Gastrocnemius medialis (tissue), 4 donors: ENCODE results near the gene DDX10. TPM values are rescaled to one million over a fixed set of nuclear protein-coding genes. Genes with fewer than 3 reads are reported as not detected.

Experiments used
- ATAC-seq, 2 donors: fragments of 150-250 bp; one replicate each; pipeline ENCODE4 v1.9.1; 2016
- DNase-seq, 2 donors: peaks; one replicate each; pipeline ENCODE4 v3.0.0-alpha.2; 2019
- H3K27ac ChIP-seq, 4 donors: fragments of 200-600 bp; sonication (generic); 1 replicate in 1 of 4; 2 replicates in 3 of 4; pipeline ENCODE4 v1.5.1; 2016 to 2018; ENCODE audit warnings: mild to moderate bottlenecking in 2 of 4, moderate library complexity in 1 of 4
- H3K27me3 ChIP-seq, 3 donors: fragments of 200-600 bp; sonication (generic) in 2 of 3; 1 replicate in 1 of 3; 2 replicates in 2 of 3; pipeline versions ENCODE4 v1.5.1 to v1.6.0; 2016 to 2019; ENCODE audit warnings: mild to moderate bottlenecking in 1 of 3, moderate library complexity in 1 of 3
- H3K36me3 ChIP-seq, 2 donors: fragments of 200-600 bp; sonication (generic) in 1 of 2; one replicate each; pipeline ENCODE4 v1.5.1; 2017 to 2018
- H3K4me1 ChIP-seq, 2 donors: fragments of 200-600 bp; sonication (generic) in 1 of 2; one replicate each; pipeline ENCODE4 v1.5.1; 2016 to 2017; ENCODE audit warnings: mild to moderate bottlenecking in 2 of 2
- H3K4me3 ChIP-seq, 4 donors: fragments of 200-600 bp; sonication (generic) in 3 of 4; 1 replicate in 1 of 4; 2 replicates in 3 of 4; pipeline ENCODE4 v1.5.1; 2016 to 2019; ENCODE audit warnings: mild to moderate bottlenecking in 2 of 4
- H3K9me3 ChIP-seq, 3 donors: fragments of 200-600 bp; sonication (generic) in 2 of 3; 1 replicate in 1 of 3; 2 replicates in 2 of 3; pipeline ENCODE4 v1.5.1; 2016 to 2019
- POLR2A ChIP-seq, 2 donors: fragments of 450-650 bp; IDR thresholded peaks; one replicate each; pipeline ENCODE4 v1.6.1; 2017; ENCODE audit warnings: antibody characterized with exemption in 2 of 2, mild to moderate bottlenecking in 2 of 2, moderate library complexity in 2 of 2
- in situ Hi-C, 4 donors: fragments of 200-750 bp; cut with MboI; loops; one replicate each; pipeline versions ENCODE4 v1.15.0 to v1.8.0; 2017; ENCODE audit warnings: low sequenced_read_pairs in 4 of 4
- intact Hi-C: fragments of 100-400 bp; cut with DNase I; formaldehyde crosslinking; loops from one replicate; pipeline ENCODE4 v1.15.1; 2023; ENCODE audit warnings: low total_unique reads
- total RNA-seq, 4 donors: library from RNA; depleted of rRNA; stranded (reverse); fragments of >200 nt; gene quantifications; one replicate each; pipeline versions ENCODE4 v1.1.0 to v1.2.3, GENCODE V29; 2016
- TF ChIP-seq, protein P1 (sequence below), 5 experiments: fragments of 450-650 bp in 3 of 5; fragments of 200-600 bp in 2 of 5; sonication (generic) in 2 of 5; IDR thresholded peaks in 4 of 5; conservative IDR thresholded peaks in 1 of 5; 1 replicate in 4 of 5; 2 replicates in 1 of 5; pipeline ENCODE4 v1.5.1; 2016 to 2019; ENCODE audit warnings: antibody characterized with exemption in 5 of 5, mild to moderate bottlenecking in 3 of 5, moderate library complexity in 3 of 5

DDX10 gene
- total RNA-seq, 4 donors from 2014 or later, result 5.0 to 15.0 (median 10.5) TPM

DNA sequence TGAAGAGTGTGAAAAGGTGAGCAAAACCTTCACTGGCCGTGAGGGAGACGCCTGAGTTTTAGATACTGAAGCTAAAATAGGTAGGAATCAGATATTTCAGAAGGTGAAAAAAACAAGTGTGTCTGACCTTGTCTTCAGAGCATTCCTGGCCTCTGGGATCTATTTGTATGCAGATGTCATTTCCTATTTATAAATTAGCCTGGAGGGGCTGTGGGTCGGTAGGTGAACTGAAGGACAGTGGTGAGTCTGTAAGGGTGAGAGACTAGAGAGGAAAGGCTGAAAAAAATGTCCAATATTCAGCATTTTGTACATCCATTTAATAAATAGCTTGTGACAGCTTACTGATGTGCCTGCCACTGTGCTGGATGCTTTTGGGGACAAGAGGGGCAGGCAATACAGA lies 302.1 kb downstream of the DDX10 start:
- peaks cover 10 to 11% of the 10 kb centered on the region in 2 donors for H3K4me1 ChIP-seq
- no peak for ATAC-seq
- no peak overlapping the region for H3K27ac ChIP-seq
- in situ Hi-C loops (no loop called here), intact Hi-C loops (loop anchor here (2.0 kb wide), 1 partner anchor 110 kb away; no protein-coding TSS in a partner anchor)
- H3K4me3 ChIP-seq, result no peak overlapping the region
- no peak for DNase-seq
- TF ChIP-seq, protein P1, sequence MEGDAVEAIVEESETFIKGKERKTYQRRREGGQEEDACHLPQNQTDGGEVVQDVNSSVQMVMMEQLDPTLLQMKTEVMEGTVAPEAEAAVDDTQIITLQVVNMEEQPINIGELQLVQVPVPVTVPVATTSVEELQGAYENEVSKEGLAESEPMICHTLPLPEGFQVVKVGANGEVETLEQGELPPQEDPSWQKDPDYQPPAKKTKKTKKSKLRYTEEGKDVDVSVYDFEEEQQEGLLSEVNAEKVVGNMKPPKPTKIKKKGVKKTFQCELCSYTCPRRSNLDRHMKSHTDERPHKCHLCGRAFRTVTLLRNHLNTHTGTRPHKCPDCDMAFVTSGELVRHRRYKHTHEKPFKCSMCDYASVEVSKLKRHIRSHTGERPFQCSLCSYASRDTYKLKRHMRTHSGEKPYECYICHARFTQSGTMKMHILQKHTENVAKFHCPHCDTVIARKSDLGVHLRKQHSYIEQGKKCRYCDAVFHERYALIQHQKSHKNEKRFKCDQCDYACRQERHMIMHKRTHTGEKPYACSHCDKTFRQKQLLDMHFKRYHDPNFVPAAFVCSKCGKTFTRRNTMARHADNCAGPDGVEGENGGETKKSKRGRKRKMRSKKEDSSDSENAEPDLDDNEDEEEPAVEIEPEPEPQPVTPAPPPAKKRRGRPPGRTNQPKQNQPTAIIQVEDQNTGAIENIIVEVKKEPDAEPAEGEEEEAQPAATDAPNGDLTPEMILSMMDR (IDR thresholded peaks at IDR 0.05 in 4 of 5, conservative IDR thresholded peaks at IDR 0.05 in 1 of 5), result no peak
- TF ChIP-seq POLR2A (IDR thresholded peaks at IDR 0.05), result no peak
- no peaks in the 10 kb centered on the region for H3K36me3 ChIP-seq
- H3K9me3 ChIP-seq, result no peaks in the 10 kb centered on the region
- no peaks in the 10 kb centered on the region for H3K27me3 ChIP-seq

DNA sequence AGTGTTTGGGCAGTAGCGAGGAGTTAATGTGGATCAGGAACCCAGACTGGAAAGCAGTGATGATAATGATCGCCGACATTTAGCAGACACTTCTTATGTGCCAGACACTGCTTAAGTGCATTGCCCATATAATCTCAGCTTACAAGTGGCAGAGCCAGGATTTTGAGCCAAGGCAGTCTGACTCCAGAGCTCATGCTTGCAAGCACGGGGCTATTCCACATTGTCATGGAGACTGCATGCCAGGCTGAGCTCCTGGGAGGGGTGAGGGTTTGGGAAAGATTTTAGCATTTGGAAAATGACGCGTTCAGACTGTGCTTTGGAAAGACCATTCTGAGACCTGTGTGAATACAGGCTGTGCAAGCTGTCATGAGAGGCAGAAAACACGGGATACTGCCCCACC lies 302.7 kb downstream of the DDX10 start:
- in situ Hi-C loops, result no loop called here
- H3K9me3 ChIP-seq, result no peaks in the 10 kb centered on the region
- peak overlapping the region in 1 of 4 donors; percentile 6 for H3K27ac ChIP-seq
- H3K27me3 ChIP-seq, result no peaks in the 10 kb centered on the region
- DNase-seq (peak; percentile 17 to 36), ATAC-seq (peak; percentile 87 to 88)
- TF ChIP-seq, protein P1 (IDR thresholded peaks at IDR 0.05 in 4 of 5, conservative IDR thresholded peaks at IDR 0.05 in 1 of 5), result no peak
- TF ChIP-seq POLR2A (IDR thresholded peaks at IDR 0.05), result no peak
- peak overlapping the region in 1 of 4 donors; percentile 13 for H3K4me3 ChIP-seq
- peaks cover 10 to 11% of the 10 kb centered on the region in 2 donors for H3K4me1 ChIP-seq
- intact Hi-C loops, result loop anchor here (2.0 kb wide), 1 partner anchor 109 kb away; no protein-coding TSS in a partner anchor
- H3K36me3 ChIP-seq, result no peaks in the 10 kb centered on the region

DNA sequence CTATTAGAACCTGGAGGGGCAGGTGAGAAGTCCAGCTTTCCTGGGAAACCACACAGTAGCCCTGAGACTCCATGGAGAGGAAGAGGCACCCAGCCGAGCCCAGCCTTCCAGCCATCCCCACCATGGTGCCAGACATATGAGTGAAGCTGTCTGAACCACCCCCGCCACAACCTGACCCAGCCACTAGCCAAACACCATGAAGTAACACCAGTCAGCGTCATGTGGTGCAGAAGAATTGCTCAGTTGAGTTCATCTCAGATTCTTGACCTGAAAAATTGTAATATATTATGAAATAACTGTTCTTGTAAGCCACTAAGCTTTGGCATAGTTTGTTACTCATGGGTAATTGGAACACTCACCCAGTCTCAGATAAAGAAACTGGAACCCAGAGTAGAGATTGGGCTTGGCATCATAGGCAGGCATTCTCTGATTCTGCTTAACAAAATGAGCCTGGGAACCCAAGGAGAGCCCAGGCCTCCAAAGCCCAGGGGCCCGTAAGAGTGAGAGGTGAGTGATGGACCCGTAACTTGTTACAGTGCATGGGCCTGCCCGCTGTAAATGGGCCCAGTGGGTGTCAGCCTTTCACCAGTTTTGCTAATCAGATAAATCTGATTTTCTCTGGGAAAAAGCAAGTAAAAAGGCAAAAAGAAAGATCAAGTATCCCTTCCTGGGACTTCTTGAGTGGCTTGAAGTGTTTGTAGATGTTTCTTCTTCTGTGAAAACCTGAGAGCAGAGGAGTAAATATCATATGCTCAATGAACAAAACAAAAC lies 305.5 kb downstream of the DDX10 start:
- intact Hi-C loops (no loop called here), in situ Hi-C loops (no loop called here)
- Histone ChIP-seq H3K27me3 (no peaks in the 10 kb centered on the region), H3K27ac (no peak overlapping the region), H3K36me3 (no peaks in the 10 kb centered on the region), H3K4me1 (peaks cover 10 to 11% of the 10 kb centered on the region in 2 donors), H3K4me3 (no peak overlapping the region), H3K9me3 (no peaks in the 10 kb centered on the region)
- DNase-seq (no peak), ATAC-seq (no peak)
- TF ChIP-seq, protein P1 (IDR thresholded peaks at IDR 0.05 in 4 of 5, conservative IDR thresholded peaks at IDR 0.05 in 1 of 5), result no peak
- TF ChIP-seq POLR2A (IDR thresholded peaks at IDR 0.05), result no peak

DNA sequence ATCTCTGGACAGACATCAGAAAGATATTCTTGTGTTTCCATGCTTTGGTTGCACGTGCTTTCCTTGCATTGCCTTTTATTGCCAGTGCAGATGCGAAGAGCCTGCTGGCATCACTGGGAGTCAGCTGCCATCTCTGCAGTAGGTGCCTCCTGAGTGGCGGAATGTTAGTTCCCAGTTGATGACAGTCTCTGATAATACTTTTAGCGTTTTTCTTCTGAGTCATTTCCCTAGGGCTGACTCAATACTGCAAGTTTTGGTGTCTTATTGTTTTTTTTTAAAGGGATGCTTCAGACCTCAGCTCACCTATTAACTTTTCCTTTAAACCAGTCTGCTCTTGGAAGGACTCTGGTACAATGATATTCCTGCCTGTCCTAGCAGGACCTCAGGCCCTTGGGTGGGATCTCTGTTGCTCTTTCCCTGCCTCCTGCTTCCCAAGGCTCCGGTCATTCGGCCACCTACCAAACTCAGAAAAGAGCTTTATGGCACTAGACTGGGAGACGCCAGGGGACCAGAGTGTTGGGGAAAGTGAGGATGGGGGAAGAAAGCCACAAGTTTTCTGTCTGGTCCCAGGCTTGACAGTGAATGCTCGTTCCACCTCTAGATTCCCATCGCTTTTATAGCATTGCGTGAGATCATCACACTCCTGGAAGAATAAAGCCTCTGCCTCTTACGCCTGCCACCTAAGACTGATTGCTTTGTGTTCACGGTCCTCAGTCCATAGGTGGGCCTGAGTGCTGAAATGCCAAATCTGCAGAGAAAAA lies 308.7 kb downstream of the DDX10 start:
- in situ Hi-C loops, result no loop called here
- DNase-seq, result no peak
- ATAC-seq, result no peak
- Histone ChIP-seq H3K4me1 (no peaks in the 10 kb centered on the region), H3K9me3 (no peaks in the 10 kb centered on the region), H3K36me3 (no peaks in the 10 kb centered on the region), H3K27ac (no peak overlapping the region), H3K4me3 (no peak overlapping the region), H3K27me3 (no peaks in the 10 kb centered on the region)
- TF ChIP-seq POLR2A (IDR thresholded peaks at IDR 0.05), result no peak
- TF ChIP-seq, protein P1 (IDR thresholded peaks at IDR 0.05 in 4 of 5, conservative IDR thresholded peaks at IDR 0.05 in 1 of 5), result no peak
- intact Hi-C loops, result no loop called here
